K562 (cell line): ENCODE results near the gene ERLIN1.

Source experiments
- AFF4 ChIP-seq: sonication (generic); formaldehyde crosslinking; IDR thresholded peaks from 2 replicates; pipeline ENCODE4 v1.8.0; 2023; ENCODE audit warnings: mild to moderate bottlenecking, missing genetic modification reagents
- BRF2 ChIP-seq: IDR thresholded peaks from 3 replicates; pipeline ENCODE4 v1.6.1; 2011; ENCODE audit warnings: borderline replicate concordance, mild to moderate bottlenecking; ENCODE audit not compliant: insufficient read length, insufficient read depth
- CTCF ChIP-seq, 3 experiments: IDR thresholded peaks in 2 of 3; conservative IDR thresholded peaks in 1 of 3; 2 replicates each; pipeline ENCODE4 v1.5.1; 2011 to 2012; ENCODE audit warnings: low read length in 3 of 3, mild to moderate bottlenecking in 3 of 3, control low read depth in 2 of 3, improper control_type of control experiment in 1 of 3, inconsistent platforms in 1 of 3, low read depth in 1 of 3, mixed read lengths in 1 of 3, moderate library complexity in 1 of 3; ENCODE audit not compliant: insufficient read depth in 2 of 3
- E2F6 ChIP-seq, 2 experiments: IDR thresholded peaks; 2 replicates each; pipeline ENCODE4 v1.6.1; 2011; ENCODE audit warnings: borderline replicate concordance in 1 of 2, control low read depth in 1 of 2, low read depth in 1 of 2, low read length in 1 of 2, mild to moderate bottlenecking in 1 of 2, mixed read lengths in 1 of 2, moderate library complexity in 1 of 2; ENCODE audit not compliant: insufficient read depth in 1 of 2, insufficient read length in 1 of 2, poor library complexity in 1 of 2, severe bottlenecking in 1 of 2; ENCODE audit errors: extremely low read depth in 1 of 2
- FOXK1 ChIP-seq: sonication (generic); formaldehyde crosslinking; IDR thresholded peaks from 2 replicates; pipeline ENCODE4 v1.8.0; 2022; ENCODE audit warnings: missing genetic modification reagents, mild to moderate bottlenecking, borderline replicate concordance
- JUNB ChIP-seq: fragments of 450-650 bp; formaldehyde crosslinking; conservative IDR thresholded peaks from 2 replicates; pipeline ENCODE4 v1.4.0; 2020; ENCODE audit warnings: mild to moderate bottlenecking
- POLR2AphosphoS5 ChIP-seq: IDR thresholded peaks from 2 replicates; pipeline ENCODE4 v1.6.1; 2011; ENCODE audit warnings: mild to moderate bottlenecking, low read depth, low read length, moderate library complexity; ENCODE audit not compliant: control insufficient read depth, insufficient read depth
- RAD51 ChIP-seq: fragments of 450-650 bp; IDR thresholded peaks from 2 replicates; pipeline ENCODE4 v1.7.1; 2016; ENCODE audit warnings: low read depth, mild to moderate bottlenecking, borderline replicate concordance
- RCOR1 ChIP-seq, 2 experiments: IDR thresholded peaks; 2 replicates each; pipeline ENCODE4 v1.6.1; 2012; ENCODE audit warnings: low read depth in 2 of 2, low read length in 2 of 2, borderline replicate concordance in 1 of 2, improper control_type of control experiment in 1 of 2
- SAFB ChIP-seq: fragments of 200-400 bp; formaldehyde crosslinking; IDR thresholded peaks from 2 replicates; pipeline ENCODE4 v1.6.1; 2017; ENCODE audit warnings: low read depth, low read length, borderline replicate concordance
- SMARCC2 ChIP-seq: fragments of 450-650 bp; IDR thresholded peaks from 2 replicates; pipeline ENCODE4 v1.6.1; 2017; ENCODE audit warnings: antibody characterized with exemption, moderate library complexity, mild to moderate bottlenecking, low read depth
- TFE3 ChIP-seq: fragments of 450-650 bp; formaldehyde crosslinking; IDR thresholded peaks from 2 replicates; pipeline ENCODE4 v1.4.0; 2020; ENCODE audit warnings: mild to moderate bottlenecking, mixed read lengths
- ZNF24 ChIP-seq: fragments of 450-650 bp; IDR thresholded peaks from 2 replicates; pipeline ENCODE4 v1.6.1; 2016

- no peak for TF ChIP-seq CTCF (IDR thresholded peaks at IDR 0.05 in 2 of 3, conservative IDR thresholded peaks at IDR 0.05 in 1 of 3; ENCODE audit: insufficient read depth in 2 of 3, low read depth in 1 of 3, low read length in 3 of 3)
- no peak for TF ChIP-seq BRF2
- TF ChIP-seq JUNB (CRISPR knock-in tag) = no peak
- no peak for TF ChIP-seq E2F6 (IDR thresholded peaks at IDR 0.05; ENCODE audit: borderline replicate concordance in 1 of 2, extremely low read depth in 1 of 2, insufficient read depth in 1 of 2, insufficient read length in 1 of 2, low read depth in 1 of 2, low read length in 1 of 2, poor library complexity in 1 of 2, severe bottlenecking in 1 of 2)
- no peak for TF ChIP-seq SAFB
- no peak for TF ChIP-seq ZNF24
- TF ChIP-seq POLR2AphosphoS5 = no peak
- no peak for TF ChIP-seq SMARCC2
- no peak for TF ChIP-seq TFE3 (CRISPR knock-in tag)
- no peak for TF ChIP-seq RAD51
- no peak for TF ChIP-seq AFF4 (CRISPR knock-in tag)
- TF ChIP-seq RCOR1 (IDR thresholded peaks at IDR 0.05; ENCODE audit: borderline replicate concordance in 1 of 2, low read depth in 2 of 2, low read length in 2 of 2) = no peak
- no peak for TF ChIP-seq FOXK1 (CRISPR knock-in tag)
Observed at GRCh38 chr10:100133801-100134200, 52.0 kb downstream of the ERLIN1 start.
